Neural progenitor cell (in vitro differentiated cells): ENCODE measurements around the gene PRRT1B.
A peak's percentile ranks its signal among the peaks of the same experiment; 100 is the strongest.

ENCODE experiments used
- CTCF ChIP-seq: fragments of 200-600 bp; sonication (generic); IDR thresholded peaks from 2 replicates; pipeline ENCODE4 v1.5.1; 2017; ENCODE audit warnings: antibody characterized with exemption, mild to moderate bottlenecking
- EZH2 ChIP-seq: fragments of 200-600 bp; sonication (generic); IDR thresholded peaks from 2 replicates; pipeline ENCODE4 v1.6.1; 2017; ENCODE audit warnings: antibody characterized with exemption, mild to moderate bottlenecking, moderate library complexity
- EZH2phosphoT487 ChIP-seq: fragments of 200-600 bp; sonication (generic); IDR thresholded peaks from 2 replicates; pipeline ENCODE4 v1.6.1; 2017; ENCODE audit warnings: antibody characterized with exemption

- TF ChIP-seq CTCF (peak; percentile 77), EZH2 (no peak), EZH2phosphoT487 (no peak)
Observed at GRCh38 chr9:131590907-131591844, 45.9 kb downstream of the PRRT1B start.
